ENCODE measurements around the gene SEC61A1.

The SEC61A1 gene

DNA sequence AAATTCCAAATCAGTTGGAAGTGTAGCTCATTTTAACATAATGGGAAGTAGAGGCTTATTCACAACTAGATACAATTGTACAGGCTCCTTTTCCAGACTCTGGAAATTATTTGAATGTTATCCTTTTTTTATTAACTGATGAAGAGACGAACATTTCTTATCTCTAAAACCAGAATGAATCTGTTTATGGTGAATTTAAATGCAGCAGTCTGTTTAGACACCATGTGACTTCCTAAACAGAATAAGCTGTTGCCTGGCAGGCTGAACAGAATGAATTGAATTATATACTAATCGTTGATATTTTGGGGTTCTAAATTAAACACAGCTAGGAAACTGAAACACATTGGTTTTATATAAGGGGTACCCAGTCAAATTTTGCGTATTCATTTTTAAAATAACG lies 4.0 kb downstream of the SEC61A1 start:
- DNase-seq (ENCODE audit: low read depth): no peak
- TF ChIP-seq, protein P1, sequence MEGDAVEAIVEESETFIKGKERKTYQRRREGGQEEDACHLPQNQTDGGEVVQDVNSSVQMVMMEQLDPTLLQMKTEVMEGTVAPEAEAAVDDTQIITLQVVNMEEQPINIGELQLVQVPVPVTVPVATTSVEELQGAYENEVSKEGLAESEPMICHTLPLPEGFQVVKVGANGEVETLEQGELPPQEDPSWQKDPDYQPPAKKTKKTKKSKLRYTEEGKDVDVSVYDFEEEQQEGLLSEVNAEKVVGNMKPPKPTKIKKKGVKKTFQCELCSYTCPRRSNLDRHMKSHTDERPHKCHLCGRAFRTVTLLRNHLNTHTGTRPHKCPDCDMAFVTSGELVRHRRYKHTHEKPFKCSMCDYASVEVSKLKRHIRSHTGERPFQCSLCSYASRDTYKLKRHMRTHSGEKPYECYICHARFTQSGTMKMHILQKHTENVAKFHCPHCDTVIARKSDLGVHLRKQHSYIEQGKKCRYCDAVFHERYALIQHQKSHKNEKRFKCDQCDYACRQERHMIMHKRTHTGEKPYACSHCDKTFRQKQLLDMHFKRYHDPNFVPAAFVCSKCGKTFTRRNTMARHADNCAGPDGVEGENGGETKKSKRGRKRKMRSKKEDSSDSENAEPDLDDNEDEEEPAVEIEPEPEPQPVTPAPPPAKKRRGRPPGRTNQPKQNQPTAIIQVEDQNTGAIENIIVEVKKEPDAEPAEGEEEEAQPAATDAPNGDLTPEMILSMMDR (IDR thresholded peaks at IDR 0.05; ENCODE audit: low read length, missing control alignments): no peak
- no peak overlapping the region for H3K4me3 ChIP-seq (replicated peaks; ENCODE audit: low read depth, low read length)

DNA sequence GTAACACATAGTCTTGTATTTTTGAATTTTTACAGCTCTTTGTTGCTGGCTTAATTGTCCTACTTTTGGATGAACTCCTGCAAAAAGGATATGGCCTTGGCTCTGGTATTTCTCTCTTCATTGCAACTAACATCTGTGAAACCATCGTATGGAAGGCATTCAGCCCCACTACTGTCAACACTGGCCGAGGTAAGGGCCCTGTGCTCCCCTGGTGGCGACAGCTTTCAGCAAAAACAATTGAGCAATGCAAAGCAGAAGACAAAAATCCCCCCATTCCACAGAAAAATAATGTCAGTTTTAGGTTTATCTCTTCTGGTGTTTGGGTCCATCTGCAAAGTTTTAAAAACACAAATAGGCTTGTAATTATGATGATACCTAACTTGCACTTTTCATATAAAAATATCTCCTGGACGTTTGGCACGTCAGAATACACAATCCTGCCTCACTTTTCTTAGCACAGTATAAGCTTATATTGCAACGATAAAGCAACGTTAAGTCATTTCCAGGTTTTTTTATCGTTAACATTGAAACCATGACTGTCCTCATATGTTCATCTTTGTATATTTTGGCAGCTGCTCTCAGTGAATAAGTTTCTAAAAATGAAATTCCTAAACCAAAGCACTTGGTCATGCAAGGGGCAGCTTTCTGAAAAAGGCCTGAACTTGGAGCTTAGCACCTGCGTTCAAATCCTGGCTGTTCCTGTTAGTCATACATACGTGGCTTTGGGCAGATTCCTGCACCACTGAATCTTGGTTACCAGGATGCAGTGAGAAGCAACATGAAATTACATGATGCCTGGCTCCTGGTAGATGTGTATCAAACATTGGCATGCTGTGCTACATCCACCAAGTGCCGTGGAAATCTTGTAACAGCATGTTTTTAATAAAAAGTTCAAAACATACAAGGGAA lies 8.5 kb downstream of the SEC61A1 start:
- TF ChIP-seq, protein P1 (IDR thresholded peaks at IDR 0.05; ENCODE audit: low read length, missing control alignments): peak; percentile 30
- H3K4me3 ChIP-seq (replicated peaks; ENCODE audit: low read depth, low read length): no peak overlapping the region
- DNase-seq (ENCODE audit: low read depth): peak; percentile 87

DNA sequence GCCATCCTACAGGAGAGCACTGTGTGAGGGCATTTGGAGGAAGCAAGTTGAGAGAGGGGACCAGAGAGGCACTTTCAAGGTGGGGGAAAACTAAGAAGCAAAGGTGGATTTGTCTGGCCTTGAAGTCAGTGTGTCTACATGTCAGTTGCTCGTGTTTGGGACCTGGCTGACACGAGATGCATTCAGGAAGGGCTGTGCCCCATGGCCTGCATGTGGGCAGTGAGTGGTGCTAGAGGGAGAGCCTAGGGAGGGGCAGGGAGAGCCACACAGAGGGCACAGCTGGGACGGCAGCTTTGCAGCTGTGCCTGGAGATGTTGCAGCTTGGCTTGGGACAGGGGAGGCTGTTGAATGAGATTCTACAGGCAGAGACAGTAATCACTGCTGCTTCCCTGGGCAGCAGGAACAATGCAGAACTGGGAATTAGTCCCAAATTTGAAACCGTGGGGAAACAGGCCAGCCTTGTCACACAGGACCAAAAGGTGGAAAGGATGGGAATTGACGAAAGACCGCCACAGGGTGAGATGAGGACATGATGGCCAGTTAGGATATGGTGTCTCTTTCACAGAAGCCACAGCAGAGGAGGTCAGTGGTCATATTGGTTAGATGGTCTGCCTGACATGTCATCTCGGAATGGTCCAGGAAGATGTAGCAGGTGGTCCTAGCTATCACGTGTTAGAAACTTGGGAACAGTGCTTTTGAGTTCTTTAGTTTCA lies 10.0 kb downstream of the SEC61A1 start:
- TF ChIP-seq, protein P1 (IDR thresholded peaks at IDR 0.05; ENCODE audit: low read length, missing control alignments): no peak
- no peak overlapping the region for H3K4me3 ChIP-seq (replicated peaks; ENCODE audit: low read depth, low read length)
- DNase-seq (ENCODE audit: low read depth): no peak

DNA sequence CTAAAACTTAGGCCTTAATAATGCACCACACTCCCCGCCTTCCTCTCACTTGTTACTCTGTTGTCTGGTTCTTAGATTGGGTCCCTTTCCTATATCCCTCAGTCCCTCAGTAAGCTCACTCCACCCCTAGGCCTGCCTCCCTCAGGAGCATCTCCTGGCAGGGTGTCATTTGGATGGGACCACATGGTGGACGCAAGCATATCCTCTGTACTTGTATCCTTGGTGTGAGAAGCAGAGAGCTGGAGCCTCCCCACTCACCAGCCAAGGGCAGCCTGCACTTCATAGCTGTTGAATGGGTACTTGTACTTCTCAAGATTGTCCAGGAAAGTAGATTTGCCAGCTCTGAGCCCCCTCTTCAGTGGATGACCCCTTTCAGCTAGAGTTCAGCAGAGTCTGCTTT lies 11.6 kb downstream of the SEC61A1 start:
- DNase-seq (ENCODE audit: low read depth): no peak
- TF ChIP-seq, protein P1 (IDR thresholded peaks at IDR 0.05; ENCODE audit: low read length, missing control alignments): no peak
- H3K4me3 ChIP-seq (replicated peaks; ENCODE audit: low read depth, low read length): no peak overlapping the region

DNA sequence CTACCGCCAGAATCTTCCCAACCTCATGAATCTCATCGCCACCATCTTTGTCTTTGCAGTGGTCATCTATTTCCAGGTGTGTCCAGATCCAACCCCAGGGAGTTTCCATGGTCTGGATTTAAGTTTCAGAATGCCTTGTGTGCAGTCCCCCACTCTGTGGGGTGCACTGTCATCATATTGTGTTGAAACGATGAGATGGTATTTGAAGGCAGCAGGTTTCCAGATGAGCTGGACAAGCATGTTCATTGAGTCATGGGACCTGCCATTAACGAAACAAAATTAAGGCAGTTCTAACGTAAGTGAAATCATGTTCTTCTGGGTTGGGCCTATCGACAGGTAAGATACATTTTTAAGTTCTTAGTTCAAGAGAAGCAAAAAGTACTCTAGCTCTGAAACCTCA lies 12.7 kb downstream of the SEC61A1 start:
- DNase-seq (ENCODE audit: low read depth): no peak

DNA sequence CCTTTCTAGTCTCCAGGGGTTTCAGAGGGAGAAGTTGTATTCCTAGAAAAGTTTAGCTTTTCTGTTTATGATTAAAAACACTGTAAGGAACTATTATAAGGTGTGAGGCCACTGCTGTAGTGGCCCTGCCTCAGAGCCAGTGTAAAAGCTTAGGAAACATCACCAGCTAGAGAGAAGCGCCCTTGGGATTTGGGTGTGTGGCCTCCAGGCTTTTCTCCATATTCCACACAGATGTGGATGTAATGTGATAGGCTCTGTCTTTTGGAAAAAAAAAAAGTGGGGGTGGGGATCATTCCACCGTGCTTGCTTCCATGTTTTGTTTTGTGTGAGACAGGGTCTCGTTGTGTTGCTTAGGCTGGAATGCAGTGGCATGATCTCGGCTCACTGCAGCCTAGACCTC lies 13.9 kb downstream of the SEC61A1 start:
- H3K4me3 ChIP-seq (replicated peaks; ENCODE audit: low read depth, low read length): no peak overlapping the region
- TF ChIP-seq, protein P1 (IDR thresholded peaks at IDR 0.05; ENCODE audit: low read length, missing control alignments): no peak
- no peak for DNase-seq (ENCODE audit: low read depth)

More for the DNA sequence above, 12.7 kb downstream of the SEC61A1 start:
- H3K4me3 ChIP-seq (replicated peaks; ENCODE audit: low read depth, low read length): no peak overlapping the region
- TF ChIP-seq, protein P1 (IDR thresholded peaks at IDR 0.05; ENCODE audit: low read length, missing control alignments): no peak
